ENCODE data around the gene ANKRD24.

DNA sequence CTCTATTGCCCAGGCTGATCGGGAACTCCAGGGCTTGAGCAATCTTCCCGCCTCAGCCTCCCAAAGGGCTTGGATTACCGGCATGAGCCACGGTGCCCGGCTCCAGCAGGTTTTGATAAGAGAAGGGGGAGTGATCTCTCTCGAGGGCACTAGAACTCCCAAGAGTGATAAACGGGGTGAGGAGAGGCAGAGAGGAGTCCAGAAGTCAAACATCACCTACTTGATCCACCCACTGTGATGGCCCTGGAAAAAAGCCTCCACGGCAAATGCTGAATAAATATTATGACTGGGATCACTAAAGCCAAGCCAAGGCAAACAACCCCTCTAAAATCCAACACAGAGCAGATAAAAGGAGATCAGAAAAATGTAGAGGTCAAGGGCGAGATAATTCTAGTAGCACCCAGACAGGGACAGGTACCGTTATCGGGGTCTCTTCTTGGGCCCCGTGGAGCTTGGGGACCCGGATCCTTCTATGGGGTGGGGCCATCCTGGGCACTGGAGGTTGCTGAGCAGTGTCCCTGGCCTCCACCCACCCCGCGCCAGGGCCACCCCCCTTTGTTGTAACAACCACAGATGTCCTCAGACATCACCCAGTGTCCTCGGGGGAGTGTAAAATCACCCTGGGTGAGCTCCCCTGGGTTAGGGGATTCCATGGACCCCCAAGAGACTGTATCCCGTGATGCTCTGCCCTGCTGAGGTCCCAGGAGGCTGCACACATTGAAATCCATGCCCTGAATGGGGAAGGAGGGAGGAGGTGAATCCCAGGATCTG, 32.8 kb upstream of the ANKRD24 start:
- TF ChIP-seq, protein P1, sequence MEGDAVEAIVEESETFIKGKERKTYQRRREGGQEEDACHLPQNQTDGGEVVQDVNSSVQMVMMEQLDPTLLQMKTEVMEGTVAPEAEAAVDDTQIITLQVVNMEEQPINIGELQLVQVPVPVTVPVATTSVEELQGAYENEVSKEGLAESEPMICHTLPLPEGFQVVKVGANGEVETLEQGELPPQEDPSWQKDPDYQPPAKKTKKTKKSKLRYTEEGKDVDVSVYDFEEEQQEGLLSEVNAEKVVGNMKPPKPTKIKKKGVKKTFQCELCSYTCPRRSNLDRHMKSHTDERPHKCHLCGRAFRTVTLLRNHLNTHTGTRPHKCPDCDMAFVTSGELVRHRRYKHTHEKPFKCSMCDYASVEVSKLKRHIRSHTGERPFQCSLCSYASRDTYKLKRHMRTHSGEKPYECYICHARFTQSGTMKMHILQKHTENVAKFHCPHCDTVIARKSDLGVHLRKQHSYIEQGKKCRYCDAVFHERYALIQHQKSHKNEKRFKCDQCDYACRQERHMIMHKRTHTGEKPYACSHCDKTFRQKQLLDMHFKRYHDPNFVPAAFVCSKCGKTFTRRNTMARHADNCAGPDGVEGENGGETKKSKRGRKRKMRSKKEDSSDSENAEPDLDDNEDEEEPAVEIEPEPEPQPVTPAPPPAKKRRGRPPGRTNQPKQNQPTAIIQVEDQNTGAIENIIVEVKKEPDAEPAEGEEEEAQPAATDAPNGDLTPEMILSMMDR (IDR thresholded peaks at IDR 0.05; ENCODE audit: insufficient read depth, low read length) = no peak
- TF ChIP-seq POLR2AphosphoS5 (IDR thresholded peaks at IDR 0.05; ENCODE audit: low read depth) = no peak
- TF ChIP-seq, protein P2, sequence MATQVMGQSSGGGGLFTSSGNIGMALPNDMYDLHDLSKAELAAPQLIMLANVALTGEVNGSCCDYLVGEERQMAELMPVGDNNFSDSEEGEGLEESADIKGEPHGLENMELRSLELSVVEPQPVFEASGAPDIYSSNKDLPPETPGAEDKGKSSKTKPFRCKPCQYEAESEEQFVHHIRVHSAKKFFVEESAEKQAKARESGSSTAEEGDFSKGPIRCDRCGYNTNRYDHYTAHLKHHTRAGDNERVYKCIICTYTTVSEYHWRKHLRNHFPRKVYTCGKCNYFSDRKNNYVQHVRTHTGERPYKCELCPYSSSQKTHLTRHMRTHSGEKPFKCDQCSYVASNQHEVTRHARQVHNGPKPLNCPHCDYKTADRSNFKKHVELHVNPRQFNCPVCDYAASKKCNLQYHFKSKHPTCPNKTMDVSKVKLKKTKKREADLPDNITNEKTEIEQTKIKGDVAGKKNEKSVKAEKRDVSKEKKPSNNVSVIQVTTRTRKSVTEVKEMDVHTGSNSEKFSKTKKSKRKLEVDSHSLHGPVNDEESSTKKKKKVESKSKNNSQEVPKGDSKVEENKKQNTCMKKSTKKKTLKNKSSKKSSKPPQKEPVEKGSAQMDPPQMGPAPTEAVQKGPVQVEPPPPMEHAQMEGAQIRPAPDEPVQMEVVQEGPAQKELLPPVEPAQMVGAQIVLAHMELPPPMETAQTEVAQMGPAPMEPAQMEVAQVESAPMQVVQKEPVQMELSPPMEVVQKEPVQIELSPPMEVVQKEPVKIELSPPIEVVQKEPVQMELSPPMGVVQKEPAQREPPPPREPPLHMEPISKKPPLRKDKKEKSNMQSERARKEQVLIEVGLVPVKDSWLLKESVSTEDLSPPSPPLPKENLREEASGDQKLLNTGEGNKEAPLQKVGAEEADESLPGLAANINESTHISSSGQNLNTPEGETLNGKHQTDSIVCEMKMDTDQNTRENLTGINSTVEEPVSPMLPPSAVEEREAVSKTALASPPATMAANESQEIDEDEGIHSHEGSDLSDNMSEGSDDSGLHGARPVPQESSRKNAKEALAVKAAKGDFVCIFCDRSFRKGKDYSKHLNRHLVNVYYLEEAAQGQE (IDR thresholded peaks at IDR 0.05; ENCODE audit: insufficient replicate concordance, low read depth) = no peak
- no peak for TF ChIP-seq SPI1 (IDR thresholded peaks at IDR 0.05; ENCODE audit: borderline replicate concordance, low read depth)
- no peak for TF ChIP-seq GABPA (IDR thresholded peaks at IDR 0.05; ENCODE audit: low read depth)

Data from HL-60 (cell line).